Inferior parietal cortex (tissue), 1 donor: Measurements from ENCODE around the gene CPEB3.

ENCODE experiments used
- DNase-seq: peaks from one replicate; pipeline ENCODE4 v3.0.0-alpha.2; 2016; ENCODE audit errors: extremely low spot score

The CPEB3 gene

DNA sequence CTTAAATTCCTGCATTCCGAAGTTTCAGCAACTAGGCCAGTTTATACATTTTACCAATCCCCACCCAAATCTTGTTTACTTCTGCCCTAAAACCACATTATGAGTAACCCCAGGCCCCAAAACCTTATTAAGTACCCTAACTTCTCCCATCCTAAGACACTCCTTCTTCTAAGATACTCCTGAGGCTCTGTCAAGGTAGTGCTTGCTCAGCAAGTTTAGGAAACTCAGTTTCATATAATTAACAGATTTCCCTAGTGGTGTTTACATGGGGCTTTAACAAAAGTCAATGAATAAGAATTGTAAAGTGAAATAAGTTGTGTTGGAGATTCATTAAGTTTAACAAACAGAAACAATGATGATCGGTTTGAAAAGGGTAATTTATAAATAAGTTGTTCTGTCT lies 77.8 kb downstream of the CPEB3 start:
- DNase-seq, result no peak

- DNase-seq, result no peak
These were observed 82.1 kb downstream of the CPEB3 start for GRCh38 chr10:92208736-92209135.

DNA sequence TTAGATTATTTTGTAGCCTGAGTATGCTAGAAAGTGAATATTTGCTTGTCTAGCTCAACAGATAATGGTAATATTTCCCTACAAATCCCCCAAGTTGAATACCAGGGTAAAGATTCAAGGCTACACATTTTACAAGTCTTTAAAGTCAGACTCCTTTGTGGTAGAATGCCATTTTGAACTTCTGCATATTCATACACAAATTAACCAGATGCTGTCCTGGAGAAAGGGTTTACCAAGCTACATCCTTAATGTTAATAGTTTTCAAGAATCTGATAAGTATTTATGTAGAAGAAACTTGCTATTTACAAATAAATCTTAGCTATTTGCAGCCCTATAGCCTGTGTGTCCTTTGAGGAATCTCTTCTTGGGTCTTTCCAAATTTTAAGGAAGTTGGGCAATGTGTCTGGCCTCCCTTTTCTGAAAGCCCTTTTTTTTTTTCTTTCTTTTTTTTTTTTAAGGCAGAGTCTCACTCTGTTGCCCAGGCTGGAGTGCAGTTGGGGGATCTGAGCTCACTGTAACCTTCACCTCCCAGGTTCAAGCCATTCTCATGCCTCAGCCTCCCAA lies 82.6 kb downstream of the CPEB3 start:
- no peak for DNase-seq

GRCh38 chr10:92207061-92207460 lies 83.8 kb downstream of the CPEB3 start:
- DNase-seq, result no peak

GRCh38 chr10:92203919-92204623 lies 86.8 kb downstream of the CPEB3 start:
- DNase-seq, result no peak

- DNase-seq, result no peak
These were observed 88.3 kb downstream of the CPEB3 start for GRCh38 chr10:92202536-92202935.

DNA sequence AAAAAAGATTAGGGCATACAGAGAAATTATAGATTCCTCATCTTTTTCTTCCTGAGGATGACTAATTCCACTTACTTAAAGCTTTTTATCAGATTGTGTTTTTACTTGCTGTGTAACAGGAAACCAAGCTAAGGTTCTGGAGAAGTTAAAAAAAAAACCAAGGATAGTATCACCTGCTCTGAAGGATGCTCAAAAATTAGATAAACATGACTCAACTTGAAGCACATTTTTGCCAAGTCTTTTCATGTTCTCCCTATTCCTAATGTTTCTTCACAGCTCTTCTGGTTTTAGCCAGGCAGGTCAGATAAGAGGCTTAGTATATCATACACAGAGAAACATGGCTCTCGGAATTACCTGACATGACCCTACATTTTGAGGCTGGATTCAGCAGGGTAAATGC lies 90.3 kb downstream of the CPEB3 start:
- DNase-seq, result no peak

DNA sequence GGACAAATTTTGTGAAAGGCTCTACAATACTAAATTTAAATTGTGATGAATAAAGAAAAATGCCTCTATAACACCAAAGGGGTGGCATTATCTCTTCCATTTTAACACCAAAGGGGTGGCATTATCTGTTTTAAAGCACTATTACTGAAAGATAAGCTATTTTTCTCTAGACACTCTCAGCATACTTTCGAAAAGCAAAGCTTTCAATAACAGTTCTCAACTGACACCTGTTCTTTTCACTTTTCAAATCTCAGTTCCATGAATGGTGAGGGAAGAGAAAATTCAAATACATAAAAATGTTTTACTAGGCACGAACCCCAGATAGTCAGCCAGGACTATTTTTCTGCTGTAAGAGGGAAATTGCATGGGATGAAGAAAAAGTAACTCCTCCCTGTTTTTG lies 103.8 kb downstream of the CPEB3 start:
- no peak for DNase-seq

- no peak for DNase-seq
These were observed 105.9 kb downstream of the CPEB3 start for GRCh38 chr10:92184977-92185376.

- DNase-seq, result no peak
These were observed 107.7 kb downstream of the CPEB3 start for GRCh38 chr10:92183199-92183598.

DNA sequence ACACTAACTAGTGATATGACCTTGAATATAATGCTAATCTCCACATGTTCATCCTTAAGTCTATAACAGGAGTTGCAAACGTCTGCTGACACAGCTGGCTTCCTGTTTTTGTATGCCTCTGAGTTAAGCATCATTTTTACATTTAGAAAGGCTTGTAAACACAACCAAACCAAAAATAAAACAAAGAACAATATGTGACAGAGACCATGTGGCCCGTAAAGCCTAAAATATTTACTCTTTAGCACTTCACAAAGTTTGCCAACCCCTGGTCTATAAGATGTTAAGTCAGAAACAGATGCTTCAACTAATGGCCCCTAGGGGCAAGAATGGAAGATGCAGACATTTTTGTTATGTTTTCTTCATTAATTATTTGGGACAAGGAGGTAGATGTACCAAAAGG lies 109.3 kb downstream of the CPEB3 start:
- DNase-seq, result no peak

DNA sequence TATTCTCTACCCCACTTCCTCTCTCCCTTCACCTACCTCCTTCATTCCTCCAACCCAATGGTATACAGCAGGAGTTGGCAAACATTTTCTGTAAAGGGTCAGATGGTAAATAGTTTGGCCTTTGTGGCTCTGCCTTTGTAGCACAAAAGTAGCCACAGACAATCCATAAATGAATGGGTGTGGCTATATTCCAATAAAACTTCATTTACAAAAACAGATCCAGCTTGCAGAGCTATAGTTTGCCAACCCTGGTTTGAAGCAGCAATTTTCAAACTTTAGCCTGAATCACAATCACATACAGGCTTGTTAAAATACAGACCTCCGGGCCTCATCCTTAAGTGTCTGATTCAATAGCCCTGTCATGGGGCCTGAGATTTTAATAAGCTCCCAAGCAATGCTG lies 110.5 kb downstream of the CPEB3 start:
- DNase-seq, result no peak

DNA sequence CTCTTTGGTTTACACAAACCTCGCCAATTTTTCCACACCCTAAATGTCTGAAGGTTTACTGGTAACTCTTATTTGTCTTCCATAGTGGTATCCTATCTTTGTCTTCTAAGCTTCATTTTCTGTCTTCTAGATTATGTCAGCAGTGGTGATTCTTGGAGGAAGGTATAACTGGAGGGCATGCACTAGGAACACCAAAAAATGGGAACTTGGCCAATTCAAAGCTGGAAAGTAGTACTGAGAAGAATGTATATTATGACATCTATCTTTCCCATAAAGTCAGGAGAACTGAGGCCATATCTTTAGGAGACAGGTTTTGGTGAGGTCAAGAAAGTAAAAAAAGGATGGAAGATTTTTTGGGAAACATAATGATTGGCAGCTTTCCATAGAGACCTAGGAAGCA lies 113.3 kb downstream of the CPEB3 start:
- no peak for DNase-seq

- no peak for DNase-seq
These were observed 115.7 kb downstream of the CPEB3 start for GRCh38 chr10:92175164-92175563.

- no peak for DNase-seq
These were observed 116.9 kb downstream of the CPEB3 start for GRCh38 chr10:92173996-92174395.

DNA sequence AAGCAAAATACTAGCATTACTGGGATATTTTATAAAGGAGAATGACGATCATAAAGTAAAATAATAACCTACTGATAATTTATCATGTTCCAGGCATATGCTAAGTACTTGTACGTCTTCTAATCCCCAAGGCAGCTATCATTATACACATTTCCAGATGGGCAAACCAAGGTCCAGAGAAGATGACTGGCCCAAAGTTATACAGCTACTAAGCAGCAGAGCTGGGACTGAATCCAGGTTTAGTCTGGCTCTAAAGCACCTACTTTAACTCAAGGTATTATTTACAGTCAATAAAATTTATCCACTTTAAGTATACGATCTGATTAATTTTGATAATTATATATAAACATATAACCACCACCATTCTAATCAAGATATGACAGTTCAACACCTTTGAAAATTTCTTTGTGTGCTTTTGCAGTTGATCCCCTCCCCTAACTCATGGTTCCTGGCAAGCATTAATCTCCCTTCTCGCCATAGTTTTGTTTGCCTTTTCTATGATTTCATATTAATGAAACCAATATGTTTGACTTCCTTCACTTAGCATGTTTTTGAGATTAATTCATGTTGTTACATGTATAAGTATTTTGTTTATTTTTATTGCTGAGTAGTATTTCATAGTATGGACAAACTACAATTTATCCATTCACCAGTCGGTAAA lies 126.7 kb downstream of the CPEB3 start:
- DNase-seq, result no peak

GRCh38 chr10:92162541-92162940 lies 128.3 kb downstream of the CPEB3 start:
- no peak for DNase-seq

DNA sequence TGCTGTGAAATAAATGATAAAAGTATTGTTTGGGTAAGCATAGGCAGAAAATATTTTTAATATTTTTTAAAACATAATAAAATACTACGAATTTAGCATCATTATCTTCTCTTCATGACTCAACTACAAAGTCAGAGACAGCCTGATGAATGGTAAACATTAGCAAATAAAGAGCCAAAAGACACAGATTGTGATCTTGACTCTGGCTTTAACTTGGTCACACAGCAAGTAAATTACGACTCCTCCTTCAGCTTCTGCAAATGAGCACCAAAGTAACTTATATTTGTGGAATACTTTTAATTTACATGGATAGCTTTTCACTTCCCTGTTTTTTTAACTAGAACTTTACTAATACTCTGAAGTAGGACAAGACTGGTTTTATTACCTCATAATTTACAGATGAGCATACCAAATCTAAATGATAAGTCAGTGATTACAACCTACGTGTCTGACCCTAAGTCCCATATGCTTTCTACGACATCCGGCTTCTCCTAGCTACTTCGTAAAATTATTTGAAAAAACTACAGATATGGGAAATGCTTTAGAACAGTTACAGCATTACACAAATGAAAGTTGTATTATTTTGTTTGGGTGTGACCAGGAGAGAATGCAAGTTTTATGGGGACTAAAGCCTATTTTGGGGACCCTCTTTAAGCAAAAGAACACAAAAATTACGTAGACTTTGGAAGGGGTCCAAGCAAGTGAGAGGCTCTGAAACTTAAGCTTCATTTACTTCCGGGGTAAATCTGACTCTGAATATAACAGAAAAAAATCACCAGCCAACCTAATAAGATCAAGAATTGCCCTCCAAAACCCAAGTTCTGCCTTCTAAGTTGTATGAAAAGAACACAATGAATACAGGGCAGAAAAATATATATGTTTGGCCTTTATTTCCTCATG lies 133.8 kb downstream of the CPEB3 start:
- DNase-seq, result no peak

- no peak for DNase-seq
These were observed 140.1 kb downstream of the CPEB3 start for GRCh38 chr10:92150823-92151222.

DNA sequence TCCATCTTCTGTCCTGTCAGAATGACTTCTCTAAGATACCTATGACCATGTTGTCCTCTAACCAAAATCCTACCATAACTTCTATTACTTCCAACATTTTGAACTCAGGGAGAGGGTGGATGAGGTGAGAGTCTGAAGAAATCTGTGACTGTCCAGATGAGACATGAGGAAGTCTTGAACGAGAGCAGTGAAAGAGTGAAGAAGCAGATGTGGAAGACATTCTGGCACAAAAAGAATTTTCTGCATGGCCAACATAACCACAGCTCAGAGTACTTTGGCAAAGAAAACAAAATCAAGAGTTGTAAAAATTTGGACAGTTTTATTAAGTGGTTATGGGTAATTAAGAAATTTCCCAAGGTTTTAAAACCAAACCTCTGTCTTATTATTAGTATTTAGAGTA lies 141.6 kb downstream of the CPEB3 start:
- no peak for DNase-seq

DNA sequence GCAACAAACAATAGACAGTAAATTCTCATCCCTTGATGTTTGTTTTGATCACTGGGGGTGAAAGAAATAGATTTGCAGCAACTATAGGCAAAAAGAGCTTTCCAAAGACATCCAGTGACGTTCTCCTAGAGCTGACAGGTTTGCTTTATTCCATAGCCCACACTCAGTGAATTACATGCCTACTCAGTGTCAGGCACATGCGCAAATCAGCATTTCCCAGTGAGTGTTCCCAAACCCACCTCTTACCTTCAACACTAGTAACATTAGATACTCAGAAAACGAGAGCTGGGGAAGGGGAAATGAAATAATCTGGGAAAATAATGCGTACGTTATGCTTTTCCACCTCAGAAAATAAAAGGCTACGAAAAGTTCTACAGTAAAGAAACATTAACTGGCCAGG lies 144.1 kb downstream of the CPEB3 start:
- DNase-seq, result no peak

GRCh38 chr10:92146107-92146506 lies 144.8 kb downstream of the CPEB3 start:
- no peak for DNase-seq
